HG03108 (cell line): Measurements from ENCODE around the gene CTNNA3.
"Not testable (repeated sequence)": the region's sequence is repeated elsewhere in the genome, so short reads cannot be mapped to it uniquely, and the experiment has no call there.

ENCODE experiments used
- ATAC-seq: cut with Tn5 transposase; IDR thresholded peaks from one replicate; pipeline ENCODE4 v1.9.1; 2021; ENCODE audit warnings: moderate library complexity; ENCODE audit not compliant: unreplicated experiment

CTNNA3 gene

GRCh38 chr10:67519434-67519833 is 176.6 kb downstream of the CTNNA3 start:
- ATAC-seq = no peak

DNA sequence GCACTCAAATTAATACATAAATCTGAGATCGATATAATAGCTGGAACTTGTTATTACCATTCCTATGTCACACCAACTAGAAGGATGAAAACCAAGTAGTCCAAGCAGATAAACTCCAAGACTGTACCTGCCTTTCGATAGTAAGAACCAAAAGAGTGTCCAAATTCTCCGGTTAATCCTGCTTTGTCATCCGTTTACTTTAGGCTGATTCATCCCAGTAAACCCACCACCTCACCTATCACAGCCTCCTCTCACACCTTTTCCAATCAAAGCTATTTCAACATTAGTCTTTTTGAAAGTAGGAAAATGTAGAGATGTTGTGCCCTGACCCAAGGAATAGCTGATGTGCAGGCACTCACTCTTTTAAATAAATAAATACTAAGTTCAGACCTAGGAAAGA is 177.2 kb downstream of the CTNNA3 start:
- ATAC-seq = no peak

DNA sequence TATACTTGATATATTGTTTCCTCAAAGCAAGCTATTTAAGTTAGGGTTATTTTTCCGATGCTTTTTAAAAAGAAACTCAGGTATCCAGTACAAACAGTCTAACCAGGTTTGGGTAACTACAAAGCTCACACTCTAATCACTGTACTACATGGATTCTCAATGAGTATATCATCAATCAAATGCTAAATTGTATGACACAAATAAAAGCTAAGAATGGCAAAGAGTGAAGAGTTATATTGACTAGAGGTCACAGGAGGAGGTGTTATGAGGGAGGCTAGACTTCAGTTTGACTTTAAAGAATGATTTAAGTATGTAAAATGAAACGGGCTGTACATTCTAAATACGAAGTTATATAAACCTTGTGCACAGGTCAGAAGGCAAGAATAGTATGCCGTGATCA is 178.0 kb downstream of the CTNNA3 start:
- ATAC-seq = no peak

GRCh38 chr10:67506757-67507091 is 189.3 kb downstream of the CTNNA3 start:
- no peak for ATAC-seq

GRCh38 chr10:67506083-67506756 is 189.8 kb downstream of the CTNNA3 start:
- ATAC-seq = no peak

- ATAC-seq = no peak
Measured at GRCh38 chr10:67492317-67493019, 203.5 kb downstream of the CTNNA3 start.

DNA sequence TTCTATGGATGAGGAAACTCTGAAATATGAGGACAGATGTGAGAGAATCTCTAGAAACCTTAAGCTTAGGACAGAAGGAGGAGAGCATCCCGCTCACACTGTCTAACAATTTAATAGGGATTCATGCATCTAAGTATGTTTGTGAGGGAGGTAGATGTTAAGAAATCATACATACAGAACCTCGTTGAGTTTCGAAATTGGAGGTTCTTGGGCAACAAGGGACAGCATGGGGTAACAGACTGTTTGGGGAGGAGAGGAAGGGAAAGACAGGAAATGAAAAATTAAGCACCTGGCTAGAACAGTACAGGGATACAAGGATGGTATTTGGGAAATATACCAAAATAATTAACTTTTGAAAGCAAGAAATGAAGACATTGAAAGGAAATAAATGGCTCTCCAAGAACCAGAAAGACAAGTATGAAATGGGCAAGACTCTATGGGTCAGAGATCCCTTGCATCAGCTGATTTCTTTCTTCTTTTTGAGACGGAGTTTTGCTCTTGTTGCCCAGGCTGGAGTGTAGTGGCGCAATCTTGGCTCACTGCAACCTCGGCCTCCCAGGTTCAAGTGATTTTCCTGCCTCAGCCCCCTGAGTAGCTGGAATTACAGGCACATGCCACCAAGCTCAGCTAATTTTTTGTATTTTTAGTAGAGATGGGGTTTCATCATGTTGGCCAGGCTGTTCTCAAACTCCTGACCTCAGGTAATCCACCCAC is 207.9 kb downstream of the CTNNA3 start:
- ATAC-seq = no peak

- no peak for ATAC-seq
Measured at GRCh38 chr10:67487199-67487598, 208.8 kb downstream of the CTNNA3 start.

DNA sequence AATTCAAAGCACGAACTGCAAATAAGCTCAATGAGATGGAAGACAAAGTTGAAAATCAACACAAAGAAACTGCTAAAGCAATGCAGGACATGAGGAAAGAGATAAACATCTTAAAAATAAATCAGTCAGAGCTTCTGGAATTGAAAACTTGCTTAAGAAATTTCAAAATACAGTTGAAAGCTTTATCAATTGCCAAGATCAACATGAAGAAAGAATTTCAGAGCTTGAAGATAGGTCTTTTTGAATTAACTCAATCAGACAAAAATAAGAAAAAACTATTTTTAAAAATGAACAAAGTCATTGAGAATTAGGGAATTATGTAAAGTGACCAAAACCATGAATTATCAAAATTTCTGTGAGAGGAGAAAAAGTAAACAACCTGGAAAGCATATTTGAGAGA is 218.1 kb downstream of the CTNNA3 start:
- no peak for ATAC-seq

- ATAC-seq = no peak
Measured at GRCh38 chr10:67476201-67476600, 219.8 kb downstream of the CTNNA3 start.

GRCh38 chr10:67473850-67474633 is 222.0 kb downstream of the CTNNA3 start:
- ATAC-seq = no peak

DNA sequence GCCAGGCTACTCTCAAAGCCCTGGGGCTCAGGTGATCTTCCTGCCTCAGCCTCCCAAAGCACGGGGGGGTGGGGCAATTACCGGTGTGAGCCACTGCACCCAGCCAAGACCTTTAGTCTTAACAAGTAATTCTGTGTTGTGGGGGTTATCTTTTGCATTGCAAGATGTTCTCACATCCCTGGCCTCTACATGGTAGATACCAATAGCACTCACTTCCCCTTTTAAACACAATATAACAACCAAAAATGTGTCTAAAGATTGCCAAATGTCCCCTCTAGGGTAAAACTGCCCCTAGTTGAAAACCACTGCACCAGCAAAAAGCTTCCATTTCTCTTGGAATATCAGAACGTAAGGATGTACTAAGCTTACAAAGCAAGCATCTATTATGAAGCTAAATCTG is 225.0 kb downstream of the CTNNA3 start:
- no peak for ATAC-seq

DNA sequence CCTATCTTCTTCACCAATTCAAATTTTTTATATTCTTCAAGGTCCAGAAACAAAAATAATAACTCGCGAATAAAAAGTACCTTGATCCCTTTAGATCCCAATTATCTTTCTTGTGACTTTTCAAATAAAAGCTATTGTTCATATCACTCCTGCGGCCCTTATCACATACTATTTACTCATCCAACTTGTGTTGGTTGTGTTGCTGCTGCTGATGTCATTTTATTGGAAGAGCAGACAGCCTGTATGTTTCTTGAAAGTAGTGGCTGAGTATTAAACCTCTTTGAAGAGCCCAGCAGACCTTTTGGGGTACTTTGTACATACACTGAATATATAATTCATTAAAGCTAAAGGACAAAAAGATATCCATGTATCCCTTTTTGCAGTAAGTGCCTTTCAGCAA is 231.7 kb downstream of the CTNNA3 start:
- ATAC-seq = no peak

DNA sequence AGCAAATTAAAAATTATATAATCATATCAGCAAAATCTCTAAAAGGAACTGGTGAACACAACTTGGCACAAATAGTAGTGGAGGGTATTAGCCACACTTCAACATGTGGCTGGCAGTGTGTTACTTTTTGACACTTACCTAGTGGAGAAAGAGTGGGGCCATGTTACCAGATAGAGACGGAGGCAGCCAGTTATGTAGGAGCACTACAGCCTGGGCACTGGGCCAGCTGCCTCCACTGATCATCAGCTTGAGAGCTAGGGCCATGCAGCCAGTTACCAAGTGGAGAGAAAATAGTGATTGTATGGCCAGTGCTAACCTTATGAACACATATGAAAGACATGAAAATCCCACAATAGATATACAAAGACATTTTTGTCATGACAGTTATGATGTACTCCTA is 243.1 kb downstream of the CTNNA3 start:
- no peak for ATAC-seq

DNA sequence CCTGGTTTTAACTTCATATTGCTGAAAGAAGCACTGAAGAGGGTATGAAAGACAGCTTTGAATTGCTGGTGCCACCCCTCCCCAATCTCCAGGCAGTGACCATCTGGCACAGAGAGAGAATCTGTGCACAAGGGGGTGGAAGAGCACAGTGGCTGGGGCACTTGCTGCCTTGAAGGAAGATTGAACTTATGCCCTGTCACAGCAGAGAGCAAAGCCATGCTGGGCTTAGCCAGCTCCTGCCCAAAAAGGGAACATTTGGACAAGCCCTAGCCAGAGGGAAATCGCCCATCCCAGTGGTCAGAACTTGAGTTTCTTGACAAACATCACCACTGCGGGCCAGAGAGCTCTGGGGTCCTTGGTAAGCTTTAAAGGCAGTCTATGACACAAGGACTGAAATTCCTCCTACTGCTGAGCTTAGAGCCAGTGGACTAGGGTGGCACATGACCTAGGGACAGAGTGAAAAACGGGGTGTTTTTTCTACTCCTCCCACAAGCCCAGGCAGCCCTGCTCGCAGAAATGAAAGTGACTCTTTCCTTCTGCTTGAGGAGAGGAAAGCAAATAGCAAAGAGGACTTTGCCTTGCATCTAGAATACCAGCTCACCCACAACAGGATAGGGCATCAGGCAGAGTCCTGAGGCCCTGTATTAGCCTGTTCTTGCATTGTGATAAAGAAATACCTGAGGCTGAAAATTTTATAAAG is 257.2 kb downstream of the CTNNA3 start:
- no peak for ATAC-seq

GRCh38 chr10:67433276-67433675 is 262.7 kb downstream of the CTNNA3 start:
- ATAC-seq = no peak

DNA sequence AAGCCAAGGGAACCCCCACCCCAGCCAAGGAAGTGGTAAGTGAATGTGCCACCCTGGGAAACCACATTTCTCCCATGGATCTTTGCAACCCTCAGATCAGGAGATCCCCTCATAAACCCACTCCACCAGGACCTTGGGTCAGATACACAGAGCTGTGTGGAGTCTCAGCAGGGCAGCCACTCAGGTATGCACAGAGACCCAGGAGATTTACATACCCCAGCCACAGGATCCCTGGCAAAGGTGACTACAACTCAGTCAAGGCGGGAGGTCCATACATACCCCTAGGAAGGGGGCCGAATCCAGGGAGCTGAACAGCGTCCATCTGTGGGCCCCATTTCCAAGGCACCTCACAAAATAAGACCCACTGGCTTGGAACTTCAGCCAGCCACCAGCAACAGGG is 293.4 kb downstream of the CTNNA3 start:
- no peak for ATAC-seq

DNA sequence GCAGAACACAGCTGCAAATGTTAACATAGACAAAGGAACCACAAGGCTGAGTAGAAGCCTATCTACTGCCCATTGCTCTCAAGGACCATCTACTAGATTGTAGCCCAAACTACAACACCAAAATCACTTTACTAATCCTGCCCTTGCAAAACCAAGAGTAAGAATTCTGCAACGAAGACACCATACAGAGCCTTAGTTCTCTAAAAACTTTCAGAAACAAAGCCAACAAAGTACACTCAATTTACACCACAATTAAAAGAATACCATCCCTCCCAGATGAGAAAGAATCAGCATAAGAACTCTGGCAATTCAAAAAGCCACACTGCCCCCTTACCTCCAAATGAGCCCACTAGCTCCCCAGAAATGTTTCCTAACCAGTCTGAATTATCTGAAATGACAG is 294.3 kb downstream of the CTNNA3 start:
- ATAC-seq = no peak

GRCh38 chr10:67386841-67387533 is 309.0 kb downstream of the CTNNA3 start:
- ATAC-seq = not testable (repeated sequence)

GRCh38 chr10:67386260-67386659 is 309.7 kb downstream of the CTNNA3 start:
- no peak for ATAC-seq
